ENCODE results near the gene FBLN7. TPM values are rescaled to one million over a fixed set of nuclear protein-coding genes. Genes with fewer than 3 reads are reported as not detected.

The FBLN7 gene
- total RNA-seq, 1 donor from 2014 or later = 0.20 TPM

DNA sequence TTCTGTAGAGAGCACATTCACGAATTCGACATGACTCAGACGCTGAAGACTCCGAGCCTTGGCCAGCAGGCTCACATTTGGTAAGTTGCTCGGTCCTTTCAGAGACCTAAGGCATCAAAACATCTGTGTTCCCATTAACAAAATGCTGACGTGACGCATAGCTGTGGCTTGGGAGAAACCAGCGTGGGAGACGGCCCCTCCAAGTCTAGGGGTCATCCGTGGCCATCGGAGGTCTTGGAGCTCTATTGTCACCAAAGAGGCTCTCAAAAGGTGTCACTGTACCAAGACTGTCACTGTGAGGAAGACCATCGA is 14.9 kb downstream of the FBLN7 start:
- no peak overlapping the region for H3K4me3 Mint-ChIP-seq (ENCODE audit: unreplicated experiment)
- TF ChIP-seq, protein P1, sequence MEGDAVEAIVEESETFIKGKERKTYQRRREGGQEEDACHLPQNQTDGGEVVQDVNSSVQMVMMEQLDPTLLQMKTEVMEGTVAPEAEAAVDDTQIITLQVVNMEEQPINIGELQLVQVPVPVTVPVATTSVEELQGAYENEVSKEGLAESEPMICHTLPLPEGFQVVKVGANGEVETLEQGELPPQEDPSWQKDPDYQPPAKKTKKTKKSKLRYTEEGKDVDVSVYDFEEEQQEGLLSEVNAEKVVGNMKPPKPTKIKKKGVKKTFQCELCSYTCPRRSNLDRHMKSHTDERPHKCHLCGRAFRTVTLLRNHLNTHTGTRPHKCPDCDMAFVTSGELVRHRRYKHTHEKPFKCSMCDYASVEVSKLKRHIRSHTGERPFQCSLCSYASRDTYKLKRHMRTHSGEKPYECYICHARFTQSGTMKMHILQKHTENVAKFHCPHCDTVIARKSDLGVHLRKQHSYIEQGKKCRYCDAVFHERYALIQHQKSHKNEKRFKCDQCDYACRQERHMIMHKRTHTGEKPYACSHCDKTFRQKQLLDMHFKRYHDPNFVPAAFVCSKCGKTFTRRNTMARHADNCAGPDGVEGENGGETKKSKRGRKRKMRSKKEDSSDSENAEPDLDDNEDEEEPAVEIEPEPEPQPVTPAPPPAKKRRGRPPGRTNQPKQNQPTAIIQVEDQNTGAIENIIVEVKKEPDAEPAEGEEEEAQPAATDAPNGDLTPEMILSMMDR (IDR thresholded peaks at IDR 0.05; ENCODE audit: partially characterized antibody, unreplicated experiment) = no peak
- peaks cover 2% of the 10 kb centered on the region for H3K27me3 Mint-ChIP-seq (ENCODE audit: unreplicated experiment)
- no peak overlapping the region for H3K27ac Mint-ChIP-seq (ENCODE audit: unreplicated experiment)
- no peaks in the 10 kb centered on the region for H3K36me3 Mint-ChIP-seq (ENCODE audit: unreplicated experiment)
- H3K4me1 Mint-ChIP-seq (ENCODE audit: low read depth, unreplicated experiment) = peaks cover 1% of the 10 kb centered on the region
- no peaks in the 10 kb centered on the region for H3K9me3 Mint-ChIP-seq (ENCODE audit: unreplicated experiment)
- no peak for DNase-seq

GRCh38 chr2:112153501-112153900 is 15.3 kb downstream of the FBLN7 start:
- Mint-ChIP-seq H3K27me3 (ENCODE audit: unreplicated experiment) (peaks cover 2% of the 10 kb centered on the region), H3K36me3 (ENCODE audit: unreplicated experiment) (no peaks in the 10 kb centered on the region), H3K4me3 (ENCODE audit: unreplicated experiment) (no peak overlapping the region), H3K9me3 (ENCODE audit: unreplicated experiment) (no peaks in the 10 kb centered on the region), H3K27ac (ENCODE audit: unreplicated experiment) (no peak overlapping the region), H3K4me1 (ENCODE audit: low read depth, unreplicated experiment) (peaks cover 1% of the 10 kb centered on the region)
- DNase-seq = no peak
- TF ChIP-seq, protein P1 (IDR thresholded peaks at IDR 0.05; ENCODE audit: partially characterized antibody, unreplicated experiment) = no peak

DNA sequence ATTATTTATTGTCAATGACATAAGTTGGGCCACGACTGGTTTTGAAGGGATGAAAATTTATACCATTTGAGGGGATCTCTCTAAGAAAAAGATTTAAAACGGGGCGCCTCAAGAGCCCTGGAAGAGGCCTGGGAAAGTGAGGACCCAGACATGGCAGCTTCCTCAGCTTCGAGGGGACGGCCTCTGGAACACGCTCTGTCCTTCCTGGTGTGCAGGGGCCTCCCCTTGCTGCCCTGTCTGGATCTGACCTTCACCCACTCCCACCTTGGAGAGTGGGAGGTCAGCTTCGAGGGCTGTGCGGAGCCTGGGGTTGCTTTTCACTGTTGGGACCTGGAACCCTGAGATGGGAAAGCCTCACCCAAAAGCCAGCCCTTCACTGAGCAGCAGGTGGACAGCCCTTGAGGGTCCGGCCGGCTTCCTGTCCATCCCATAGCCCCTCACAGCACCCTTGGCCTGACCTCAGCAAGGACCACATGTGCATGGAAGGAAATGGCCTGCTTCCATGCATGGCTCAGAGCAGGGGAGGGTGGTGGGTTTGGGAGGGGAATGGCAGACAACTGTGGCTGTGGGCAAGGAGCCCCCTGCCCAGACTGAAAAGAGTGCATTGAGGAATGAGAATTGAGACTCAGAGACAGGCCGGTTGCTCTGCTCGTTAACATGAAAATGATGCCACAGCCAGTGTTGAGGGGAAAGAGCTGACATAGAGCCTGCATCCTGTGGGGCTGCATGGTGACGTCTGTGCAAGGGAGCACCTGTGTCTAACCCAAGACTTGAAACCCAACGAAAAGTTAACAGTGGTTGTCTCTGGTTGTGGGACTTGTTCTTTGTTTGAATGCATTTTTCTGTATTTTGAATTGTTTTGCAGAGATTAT is 16.3 kb downstream of the FBLN7 start:
- no peaks in the 10 kb centered on the region for H3K36me3 Mint-ChIP-seq (ENCODE audit: unreplicated experiment)
- peaks cover 2% of the 10 kb centered on the region for H3K27me3 Mint-ChIP-seq (ENCODE audit: unreplicated experiment)

DNA sequence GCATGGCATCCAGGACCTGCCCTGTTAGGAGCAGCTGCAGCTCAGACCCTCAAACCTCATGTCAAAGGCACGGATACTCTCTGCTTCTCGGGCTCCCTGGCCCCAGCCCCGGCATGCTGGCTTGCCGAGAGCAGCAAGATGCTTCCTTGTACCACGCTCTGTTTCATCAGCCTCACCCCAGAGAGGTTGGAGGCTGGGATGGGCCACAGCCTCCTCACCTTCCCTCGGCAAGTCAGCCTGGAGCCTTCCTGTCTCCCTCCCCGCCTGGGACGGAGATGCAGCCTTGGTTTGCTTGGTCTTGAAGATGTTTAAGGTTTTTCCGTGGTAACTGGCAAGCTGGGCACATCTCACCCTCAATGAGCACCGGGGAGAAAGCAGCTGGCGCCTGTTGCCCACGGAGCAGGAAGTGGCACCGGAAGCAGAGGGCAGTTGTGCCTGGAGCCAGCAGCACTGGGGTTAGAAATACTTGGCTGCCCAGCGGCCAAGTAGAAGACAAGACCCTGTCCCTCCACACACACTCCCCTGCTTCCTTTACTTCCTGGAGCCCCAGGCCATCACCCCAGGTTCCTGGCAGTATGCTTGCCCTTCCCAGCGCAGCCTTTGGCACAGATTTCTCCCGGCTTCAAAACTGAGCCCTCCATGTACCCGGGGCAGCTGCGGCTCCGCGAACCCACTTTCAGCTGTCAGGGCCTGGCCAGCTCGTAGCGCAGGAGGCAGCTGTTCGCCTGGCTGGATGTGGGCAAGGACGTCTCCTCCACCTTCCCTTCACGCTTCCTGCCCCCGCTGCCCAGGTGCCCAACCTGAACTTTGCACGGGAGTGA is 17.4 kb downstream of the FBLN7 start:
- H3K4me3 Mint-ChIP-seq (ENCODE audit: unreplicated experiment) = no peak overlapping the region
- H3K9me3 Mint-ChIP-seq (ENCODE audit: unreplicated experiment) = no peaks in the 10 kb centered on the region
- H3K27ac Mint-ChIP-seq (ENCODE audit: unreplicated experiment) = peak overlapping the region; percentile 34
- no peaks in the 10 kb centered on the region for H3K4me1 Mint-ChIP-seq (ENCODE audit: low read depth, unreplicated experiment)
- TF ChIP-seq, protein P1 (IDR thresholded peaks at IDR 0.05; ENCODE audit: partially characterized antibody, unreplicated experiment) = no peak
- H3K27me3 Mint-ChIP-seq (ENCODE audit: unreplicated experiment) = peaks cover 5% of the 10 kb centered on the region
- peaks cover 5% of the 10 kb centered on the region for H3K36me3 Mint-ChIP-seq (ENCODE audit: unreplicated experiment)
- DNase-seq = no peak

More for the DNA sequence above, 16.3 kb downstream of the FBLN7 start:
- Mint-ChIP-seq H3K9me3 (ENCODE audit: unreplicated experiment) (no peaks in the 10 kb centered on the region), H3K4me3 (ENCODE audit: unreplicated experiment) (no peak overlapping the region), H3K27ac (ENCODE audit: unreplicated experiment) (no peak overlapping the region), H3K4me1 (ENCODE audit: low read depth, unreplicated experiment) (peaks cover 1% of the 10 kb centered on the region)
- TF ChIP-seq, protein P1 (IDR thresholded peaks at IDR 0.05; ENCODE audit: partially characterized antibody, unreplicated experiment) = no peak
- DNase-seq = no peak
